Lung (tissue), 12 donors: ENCODE measurements around the gene NABP1. TPM values are rescaled to one million over a fixed set of nuclear protein-coding genes. Genes with fewer than 3 reads are reported as not detected.

Experiments used
- ATAC-seq: fragments of 200-7000 bp; cut with Tn5 transposase; one replicate; pipeline ENCODE4 v1.9.1; 2020; ENCODE audit warnings: moderate number of reproducible peaks; ENCODE audit not compliant: insufficient read depth, low FRiP score
- DNase-seq, 3 donors: peaks; one replicate each; pipeline ENCODE4 v3.0.0-alpha.2; 2013 to 2017
- H3K27ac ChIP-seq, 2 donors: one replicate each; pipeline ENCODE4 v1.5.1; 2013; ENCODE audit warnings: mild to moderate bottlenecking in 2 of 2, moderate library complexity in 2 of 2, control low read depth in 1 of 2, inconsistent platforms in 1 of 2, low read depth in 1 of 2, low read length in 1 of 2
- H3K27me3 ChIP-seq, 3 donors: one replicate each; pipeline ENCODE4 v1.5.1; 2013; ENCODE audit warnings: low read length in 2 of 3; ENCODE audit not compliant: control insufficient read depth in 3 of 3, insufficient read depth in 3 of 3
- H3K36me3 ChIP-seq, 4 donors: one replicate each; pipeline ENCODE4 v1.5.1; 2013; ENCODE audit warnings: low read length in 4 of 4, mild to moderate bottlenecking in 1 of 4, moderate library complexity in 1 of 4; ENCODE audit not compliant: control insufficient read depth in 4 of 4, insufficient read depth in 4 of 4
- H3K4me1 ChIP-seq, 5 donors: one replicate each; pipeline ENCODE4 v1.5.1; 2013; ENCODE audit warnings: low read length in 5 of 5, mild to moderate bottlenecking in 2 of 5, moderate library complexity in 1 of 5; ENCODE audit not compliant: control insufficient read depth in 5 of 5, insufficient read depth in 5 of 5
- H3K4me3 ChIP-seq: one replicate; pipeline ENCODE4 v1.5.1; 2013; ENCODE audit warnings: mild to moderate bottlenecking, control low read depth, moderate library complexity
- H3K9ac ChIP-seq, 2 donors: one replicate each; pipeline ENCODE4 v1.5.1; 2013; ENCODE audit warnings: low read length in 2 of 2, control low read depth in 1 of 2; ENCODE audit not compliant: insufficient read depth in 1 of 2
- H3K9me3 ChIP-seq, 4 donors: one replicate each; pipeline ENCODE4 v1.5.1; 2013; ENCODE audit warnings: low read length in 3 of 4, mild to moderate bottlenecking in 1 of 4, moderate library complexity in 1 of 4; ENCODE audit not compliant: control insufficient read depth in 4 of 4, insufficient read depth in 3 of 4
- WGBS, 2 donors: extraction: QIAGEN DNeasy Blood & Tissue Kit; methylation state at CpG; one replicate each; pipeline ENCODE4 v1.1.7; 2013; 5-methylcytosine and 5-hydroxymethylcytosine counted together
- polyA plus RNA-seq, 2 donors: library from polyadenylated mRNA; stranded (reverse); fragments of 200-250 nt; gene quantifications; one replicate each; pipeline ENCODE4 v1.2.1, GENCODE V29; 2013
- total RNA-seq, 2 donors: library from RNA; depleted of rRNA in 1 of 2; stranded (reverse); fragments of >200 nt in 1 of 2; gene quantifications; one replicate each; pipeline ENCODE4 v1.2.1, GENCODE V29; 2014 to 2021
- TF ChIP-seq, protein P1 (sequence below): IDR thresholded peaks from 2 replicates; pipeline ENCODE4 v1.5.1; 2012; ENCODE audit warnings: mild to moderate bottlenecking; ENCODE audit errors: control extremely low read depth, extremely low read depth
- donor health status: control.
- donor health status: control.
- donor health status: Bipolar disorder and iron deficiency.
- donor health status: healthy.
- donor health status: DM: yes; HTN: yes; CAD: no.

The NABP1 gene
- total and polyA plus RNA-seq, 4 donors: 22.5 to 66.3 (median 49.1) TPM

DNA sequence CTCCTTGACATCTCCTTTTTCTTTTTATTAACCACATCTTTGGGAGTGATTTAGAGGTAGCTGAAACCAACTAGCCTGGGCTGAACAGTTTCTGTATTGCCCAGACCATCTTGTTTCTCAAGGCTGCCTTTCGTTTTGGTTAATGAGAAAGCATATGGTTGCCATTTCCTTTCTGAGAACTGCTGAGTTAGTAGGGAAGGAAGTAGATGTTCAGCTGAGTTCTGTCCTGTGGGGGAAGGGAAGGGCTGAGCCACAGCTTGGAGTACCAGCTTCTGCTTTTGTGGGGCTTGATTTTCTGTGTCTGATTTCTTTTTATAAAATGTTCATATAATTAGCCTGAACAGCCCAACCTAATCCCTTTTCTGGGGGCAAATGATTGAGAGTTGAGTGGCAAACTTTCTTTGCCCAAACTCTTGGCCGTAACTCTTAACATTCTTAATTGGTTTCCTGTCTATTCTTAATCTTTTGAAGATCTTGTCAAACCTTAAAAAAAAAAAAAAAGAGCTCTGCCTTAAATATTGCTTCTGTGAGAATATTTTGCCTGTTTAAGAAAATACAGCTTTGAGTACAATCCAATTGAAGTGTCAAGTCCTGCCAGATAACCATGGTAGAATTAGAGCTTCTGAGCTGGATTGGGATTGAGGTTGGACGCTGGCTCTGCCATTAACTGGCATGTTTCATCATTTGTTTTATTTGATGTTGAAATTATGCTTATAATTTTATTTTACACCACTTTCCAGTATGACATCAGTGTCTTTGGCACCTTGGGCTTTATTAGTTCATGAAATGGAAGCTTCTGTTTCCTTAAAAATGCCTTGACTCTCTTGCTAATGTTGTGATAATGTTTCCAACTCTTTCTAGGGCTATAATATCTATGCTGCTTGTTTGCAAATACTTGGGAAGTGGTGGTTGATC lies 1.9 kb upstream of the NABP1 start:
- H3K36me3 ChIP-seq: no peaks in the 10 kb centered on the region
- peak overlapping the region in 1 of 2 donors; percentile 31 for H3K27ac ChIP-seq
- WGBS, 2 donors: 36 to 45% methylated on average over 3 of the region's 3 CpGs
- DNase-seq: peak; percentile 17 to 67 (median 46)
- ATAC-seq: no peak
- H3K9ac ChIP-seq: peak overlapping the region in 1 of 2 donors; percentile 28
- no peaks in the 10 kb centered on the region for H3K9me3 ChIP-seq
- H3K4me1 ChIP-seq: peaks cover 0 to 7% (median 0%) of the 10 kb centered on the region in 5 donors
- H3K4me3 ChIP-seq: no peak overlapping the region
- no peaks in the 10 kb centered on the region for H3K27me3 ChIP-seq
- TF ChIP-seq, protein P1, sequence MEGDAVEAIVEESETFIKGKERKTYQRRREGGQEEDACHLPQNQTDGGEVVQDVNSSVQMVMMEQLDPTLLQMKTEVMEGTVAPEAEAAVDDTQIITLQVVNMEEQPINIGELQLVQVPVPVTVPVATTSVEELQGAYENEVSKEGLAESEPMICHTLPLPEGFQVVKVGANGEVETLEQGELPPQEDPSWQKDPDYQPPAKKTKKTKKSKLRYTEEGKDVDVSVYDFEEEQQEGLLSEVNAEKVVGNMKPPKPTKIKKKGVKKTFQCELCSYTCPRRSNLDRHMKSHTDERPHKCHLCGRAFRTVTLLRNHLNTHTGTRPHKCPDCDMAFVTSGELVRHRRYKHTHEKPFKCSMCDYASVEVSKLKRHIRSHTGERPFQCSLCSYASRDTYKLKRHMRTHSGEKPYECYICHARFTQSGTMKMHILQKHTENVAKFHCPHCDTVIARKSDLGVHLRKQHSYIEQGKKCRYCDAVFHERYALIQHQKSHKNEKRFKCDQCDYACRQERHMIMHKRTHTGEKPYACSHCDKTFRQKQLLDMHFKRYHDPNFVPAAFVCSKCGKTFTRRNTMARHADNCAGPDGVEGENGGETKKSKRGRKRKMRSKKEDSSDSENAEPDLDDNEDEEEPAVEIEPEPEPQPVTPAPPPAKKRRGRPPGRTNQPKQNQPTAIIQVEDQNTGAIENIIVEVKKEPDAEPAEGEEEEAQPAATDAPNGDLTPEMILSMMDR: no peak

DNA sequence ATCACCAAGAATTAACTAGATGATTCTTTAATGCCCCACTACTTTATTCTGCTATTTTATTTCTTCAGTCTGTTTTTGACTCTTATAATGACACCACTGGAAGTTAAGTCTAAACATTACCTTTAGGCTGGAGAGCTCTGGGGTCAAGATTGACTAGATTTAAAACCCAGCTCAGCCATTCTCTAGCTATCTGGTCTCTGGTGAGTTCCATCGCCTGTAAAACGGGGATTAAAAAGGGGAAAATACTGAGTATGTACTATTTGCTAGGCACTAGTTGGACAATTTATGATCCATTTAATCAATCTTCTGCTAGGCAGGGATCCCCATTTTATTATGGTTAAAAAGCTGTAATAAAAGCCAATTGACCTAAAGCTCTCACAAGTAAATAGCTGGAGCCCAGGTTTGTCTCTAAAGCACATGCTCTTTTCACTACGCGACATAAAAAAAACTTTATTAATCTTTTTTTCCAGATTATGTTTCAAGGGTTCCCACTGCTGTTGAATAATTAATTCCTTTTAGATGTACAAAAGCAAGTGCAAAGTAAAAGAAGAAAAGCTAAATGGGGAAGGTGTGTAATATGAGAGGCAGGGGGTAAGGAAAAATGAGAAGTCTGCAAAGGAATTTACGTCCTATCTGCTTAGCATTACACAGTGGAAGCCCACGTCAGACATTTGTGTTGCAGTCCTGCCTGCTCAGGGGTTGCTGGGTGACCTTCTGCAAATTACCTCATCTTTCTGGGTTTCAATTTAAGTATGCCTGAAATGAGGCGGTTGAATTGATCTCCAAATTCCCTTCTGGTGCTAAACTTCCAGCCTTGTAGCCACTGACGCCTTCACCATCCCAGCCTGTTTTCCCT lies 918 bp upstream of the NABP1 start:
- peak; percentile 75 to 87 (median 84) for DNase-seq
- TF ChIP-seq, protein P1: no peak
- Histone ChIP-seq H3K4me3 (peak overlapping the region; percentile 65), H3K27ac (peak overlapping the region; percentile 76 to 100), H3K9ac (peak overlapping the region; percentile 95 to 99), H3K36me3 (peaks cover 0 to under 1% (median 0%) of the 10 kb centered on the region in 4 donors), H3K9me3 (no peaks in the 10 kb centered on the region), H3K4me1 (peaks cover 0 to 7% (median 0%) of the 10 kb centered on the region in 5 donors), H3K27me3 (no peaks in the 10 kb centered on the region)
- ATAC-seq: no peak
- WGBS, 2 donors: 32 to 34% methylated on average over 8 of the region's 8 CpGs

DNA sequence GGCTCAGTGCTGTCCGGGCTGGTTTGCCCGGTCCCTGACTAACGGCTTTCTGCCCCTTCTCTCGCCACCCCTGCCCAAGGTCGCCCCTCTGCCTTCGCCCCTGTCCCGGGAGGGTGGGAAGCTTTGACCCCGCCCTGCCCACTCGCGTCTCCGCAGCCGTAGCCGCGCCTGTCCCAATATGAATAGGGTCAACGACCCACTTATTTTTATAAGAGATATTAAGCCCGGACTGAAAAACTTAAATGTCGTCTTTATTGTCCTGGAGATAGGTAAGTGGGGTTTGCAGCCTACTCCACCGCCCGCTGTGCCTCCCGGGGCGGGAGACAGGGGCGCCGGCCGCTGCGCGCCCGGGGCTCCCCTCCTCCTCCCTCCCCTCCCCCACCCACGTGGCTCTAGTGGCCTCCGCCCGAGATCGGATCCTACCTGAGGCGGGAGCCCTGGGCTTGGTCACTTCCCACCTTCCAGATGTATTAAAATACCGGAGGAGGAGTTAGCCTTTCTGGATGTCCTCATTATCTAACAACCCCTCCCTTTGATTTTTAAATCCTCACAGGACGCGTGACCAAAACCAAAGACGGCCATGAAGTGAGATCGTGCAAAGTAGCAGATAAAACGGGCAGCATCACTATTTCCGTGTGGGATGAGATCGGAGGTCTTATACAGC lies 633 bp downstream of the NABP1 start:
- peaks cover 0 to 7% (median 0%) of the 10 kb centered on the region in 5 donors for H3K4me1 ChIP-seq
- ATAC-seq: peak; percentile 27

More for the DNA sequence above, 633 bp downstream of the NABP1 start:
- TF ChIP-seq, protein P1: no peak
- Histone ChIP-seq H3K4me3 (peak overlapping the region; percentile 67), H3K36me3 (peaks cover 0 to 6% (median 4%) of the 10 kb centered on the region in 4 donors), H3K27me3 (no peaks in the 10 kb centered on the region), H3K27ac (peak overlapping the region; percentile 88 to 96), H3K9me3 (no peaks in the 10 kb centered on the region), H3K9ac (peak overlapping the region; percentile 89 to 93)
- peak; percentile 50 to 58 (median 52) for DNase-seq
- 1 to 2% methylated on average over 40 of the region's 40 CpGs for WGBS, 2 donors
